Measurements from ENCODE around the gene POC5.
"Not testable (repeated sequence)": the region's sequence is repeated elsewhere in the genome, so short reads cannot be mapped to it uniquely, and the experiment has no call there.

POC5 gene

DNA sequence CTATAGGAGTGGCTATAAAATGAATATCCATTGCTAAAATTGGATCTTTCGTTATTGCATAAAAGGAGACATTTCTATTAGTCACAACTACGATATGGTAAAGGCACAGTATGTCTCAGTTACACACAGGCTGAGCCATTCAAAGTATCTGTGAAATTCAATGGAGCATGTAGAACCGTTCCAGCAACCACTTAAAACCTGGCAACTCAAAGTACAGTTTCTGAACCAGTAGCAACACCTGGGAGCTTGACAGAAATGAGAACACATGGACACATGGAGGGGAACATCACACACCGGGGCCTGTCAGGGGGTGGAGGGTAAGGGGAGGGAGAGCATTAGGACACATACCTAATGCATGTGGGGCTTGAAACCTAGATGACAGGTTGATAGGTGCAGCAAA lies 15.4 kb downstream of the POC5 start:
- DNase-seq, result no peak

DNA sequence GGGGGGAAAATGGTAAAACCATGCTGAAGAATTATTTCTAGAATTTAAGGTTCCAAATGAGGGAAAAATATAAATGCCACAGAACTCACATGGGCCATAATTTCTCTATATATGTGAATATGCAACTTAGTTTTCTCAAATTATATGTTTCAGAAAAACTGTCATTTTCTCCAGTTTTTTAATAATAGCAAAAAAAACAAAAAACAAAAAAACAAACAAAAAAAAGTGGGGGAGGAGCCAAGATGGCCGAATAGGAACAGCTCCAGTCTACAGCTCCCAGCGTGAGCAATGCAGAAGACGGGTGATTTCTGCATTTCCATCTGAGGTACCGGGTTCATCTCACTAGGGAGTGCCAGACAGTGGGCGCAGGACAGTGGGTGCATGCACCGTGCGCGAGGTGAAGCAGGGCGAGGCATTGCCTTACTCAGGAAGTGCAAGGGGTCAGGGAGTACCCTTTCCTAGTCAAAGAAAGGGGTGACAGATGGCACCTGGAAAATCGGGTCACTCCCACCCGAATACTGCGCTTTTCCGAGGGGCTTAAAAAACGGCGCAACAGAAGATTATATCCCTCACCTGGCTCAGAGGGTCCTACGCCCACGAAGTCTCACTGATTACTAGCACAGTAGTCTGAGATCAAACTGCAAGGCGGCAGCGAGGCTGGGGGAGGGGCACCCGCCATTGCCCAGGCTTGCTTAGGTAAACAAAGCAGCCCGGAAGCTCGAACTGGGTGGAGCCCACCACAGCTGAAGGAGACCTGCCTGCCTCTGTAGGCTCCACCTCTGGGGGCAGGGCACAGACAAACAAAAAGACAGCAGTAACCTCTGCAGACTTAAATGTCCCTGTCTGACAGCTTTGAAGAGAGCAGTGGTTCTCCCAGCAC lies 21.5 kb downstream of the POC5 start:
- not testable (repeated sequence) for DNase-seq

DNA sequence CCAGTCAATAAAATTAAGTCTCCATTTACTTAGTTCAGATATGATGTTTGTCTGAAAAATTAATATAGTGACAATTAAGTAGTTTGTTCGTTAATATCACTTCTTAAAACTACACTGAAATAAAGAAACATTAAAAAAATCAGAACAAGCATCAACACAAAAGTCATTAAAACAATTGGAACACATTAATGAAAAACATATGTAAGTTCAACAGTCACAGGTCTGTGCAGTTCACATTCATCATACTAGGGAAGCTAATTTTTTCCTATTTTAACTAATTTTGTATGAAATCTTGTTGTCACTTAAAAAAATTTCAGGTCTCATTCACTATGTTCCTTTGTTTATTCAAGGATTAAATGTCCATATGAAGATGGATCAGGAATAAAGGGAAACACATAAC lies 22.5 kb downstream of the POC5 start:
- DNase-seq, result no peak

DNA sequence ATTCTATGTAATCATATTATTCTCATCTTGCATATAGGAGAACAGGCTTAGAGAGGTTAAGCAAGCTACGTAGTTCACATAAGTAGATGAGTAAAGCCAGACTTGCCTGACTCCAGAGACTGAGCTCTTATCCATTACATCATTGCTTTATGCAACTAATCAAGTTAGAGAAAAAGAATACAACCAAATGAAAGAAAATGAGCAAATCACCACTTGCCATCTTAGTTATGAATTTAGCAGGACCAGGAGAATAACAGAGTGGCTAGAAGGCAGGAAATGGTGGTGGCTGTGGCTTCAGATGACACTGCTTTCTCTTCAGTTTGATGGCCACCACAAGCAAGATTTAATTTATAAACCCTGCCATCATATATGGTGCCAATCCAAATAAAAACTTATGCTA lies 26.6 kb downstream of the POC5 start:
- DNase-seq, result no peak

DNA sequence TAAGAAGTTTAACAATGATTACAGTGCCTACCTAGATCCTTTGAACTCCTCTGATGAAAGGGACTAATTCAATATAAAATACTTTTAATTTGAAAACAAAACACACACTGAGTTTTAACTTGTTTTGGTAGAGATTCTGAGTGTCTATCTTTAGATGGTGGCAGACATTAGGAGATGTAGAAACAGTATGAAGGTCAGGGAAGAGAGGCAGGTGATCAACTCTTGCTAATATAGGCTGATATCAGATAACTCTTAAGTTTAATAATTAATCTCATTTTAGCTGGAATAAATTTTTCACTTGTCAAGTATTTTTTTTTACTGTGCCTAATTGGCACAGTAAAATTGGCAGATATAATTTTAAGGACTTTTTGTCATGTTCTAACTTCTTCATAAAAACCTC lies 30.8 kb downstream of the POC5 start:
- no peak for DNase-seq

DNA sequence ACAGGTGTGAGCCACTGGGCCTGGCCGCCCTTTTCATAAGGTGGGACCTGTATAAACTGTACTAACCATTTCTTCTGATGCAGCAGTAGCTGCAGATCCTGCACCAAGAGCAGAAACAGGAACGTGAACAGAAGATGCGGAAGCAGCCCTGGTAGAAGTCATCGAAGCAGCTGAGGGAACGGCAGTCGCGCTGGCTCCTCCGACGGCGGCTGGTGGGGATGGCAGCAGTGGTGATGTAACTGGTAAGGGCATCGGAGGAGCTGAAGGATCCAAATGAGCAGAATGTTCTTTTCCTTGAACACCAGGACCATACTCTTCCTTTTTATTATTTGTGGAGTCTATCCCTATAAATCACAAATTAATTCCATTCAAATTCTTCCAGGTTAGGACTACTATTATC lies 32.1 kb downstream of the POC5 start:
- no peak for DNase-seq

DNA sequence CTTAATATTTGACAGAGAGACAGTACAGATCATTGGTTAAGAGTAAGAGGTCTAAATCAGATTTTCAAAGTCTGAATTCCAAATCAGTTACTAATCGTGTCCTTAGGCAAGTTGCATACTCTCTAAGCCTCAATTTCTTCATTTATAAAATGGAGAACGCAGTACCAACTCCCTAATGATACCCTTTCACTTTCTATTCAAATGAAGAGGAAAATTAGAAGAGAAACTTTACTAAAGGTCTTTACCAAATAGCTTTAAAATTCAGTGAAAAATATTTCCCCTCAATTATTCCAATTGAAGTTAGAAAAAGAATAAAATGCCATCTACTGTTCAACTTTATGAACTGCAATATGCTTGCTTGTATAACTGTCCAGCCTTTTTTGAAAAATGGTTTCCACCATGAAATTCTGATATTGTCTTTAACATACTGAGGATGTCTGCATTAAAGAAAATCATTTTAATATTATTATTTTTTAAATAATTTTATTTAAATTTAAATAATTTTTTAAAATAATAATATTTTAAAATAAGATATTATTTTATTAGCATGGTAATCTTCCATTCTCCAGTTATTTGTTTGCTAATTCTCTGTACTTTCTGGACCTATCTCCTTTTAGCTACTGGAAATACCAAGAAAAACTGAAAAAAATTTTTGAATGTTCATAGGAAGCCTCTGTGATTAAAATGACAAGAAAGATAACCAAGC lies 36.0 kb downstream of the POC5 start:
- DNase-seq, result no peak

DNA sequence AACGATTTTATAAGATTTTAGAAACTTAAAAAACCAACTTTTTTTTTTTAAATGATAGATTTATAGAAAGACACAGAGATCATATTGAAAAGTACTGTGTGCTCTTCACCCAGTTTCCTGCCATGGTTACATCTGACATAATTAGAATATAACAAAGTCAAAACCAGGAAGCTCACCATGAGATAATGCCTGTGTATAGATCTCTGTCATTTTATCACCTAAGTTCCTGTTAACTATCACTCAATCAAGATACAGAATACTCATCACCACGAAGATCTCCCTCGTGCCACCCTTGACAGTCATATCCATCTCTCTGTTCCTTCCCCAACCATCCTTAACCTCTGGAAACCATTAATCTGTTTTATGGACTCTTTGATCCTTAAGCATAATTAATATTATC lies 39.1 kb downstream of the POC5 start:
- DNase-seq, result no peak

DNA sequence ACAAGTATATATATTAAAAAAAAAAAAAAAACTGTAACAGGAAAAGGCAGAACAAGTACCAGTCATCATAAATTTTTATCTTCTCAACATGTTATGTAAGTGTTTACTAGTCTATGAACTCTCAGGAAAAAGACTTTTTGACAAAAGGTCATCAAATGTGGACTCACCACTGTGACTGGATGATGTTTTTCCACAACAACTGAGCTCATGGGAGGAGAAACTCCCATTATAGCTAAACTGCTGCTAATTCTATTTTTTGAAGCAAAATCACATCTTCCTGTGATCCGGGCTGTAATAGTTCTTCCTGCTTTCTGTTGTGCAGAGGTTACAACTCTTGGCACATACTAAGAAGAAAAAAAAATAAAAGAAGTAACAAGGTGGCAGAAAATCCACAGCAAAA lies 39.6 kb downstream of the POC5 start:
- DNase-seq, result no peak

DNA sequence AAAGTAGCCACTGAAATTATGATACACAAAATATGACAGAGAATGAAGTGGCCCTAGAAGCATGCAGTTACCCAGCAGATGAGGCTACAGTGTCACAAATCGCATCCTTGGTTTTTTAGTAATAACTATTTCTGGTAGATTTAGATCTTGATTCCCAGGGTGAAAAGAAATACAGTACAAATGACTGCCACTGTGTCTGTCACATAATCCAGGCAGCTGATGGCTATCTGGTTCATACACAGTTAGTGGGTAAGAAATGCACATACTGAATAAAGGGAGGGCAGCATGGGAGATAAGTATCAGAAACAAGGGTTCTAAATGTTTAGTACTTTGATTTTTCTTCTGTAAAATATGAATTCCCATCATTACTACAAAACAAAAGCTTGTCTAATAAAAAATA lies 41.5 kb downstream of the POC5 start:
- DNase-seq, result no peak

DNA sequence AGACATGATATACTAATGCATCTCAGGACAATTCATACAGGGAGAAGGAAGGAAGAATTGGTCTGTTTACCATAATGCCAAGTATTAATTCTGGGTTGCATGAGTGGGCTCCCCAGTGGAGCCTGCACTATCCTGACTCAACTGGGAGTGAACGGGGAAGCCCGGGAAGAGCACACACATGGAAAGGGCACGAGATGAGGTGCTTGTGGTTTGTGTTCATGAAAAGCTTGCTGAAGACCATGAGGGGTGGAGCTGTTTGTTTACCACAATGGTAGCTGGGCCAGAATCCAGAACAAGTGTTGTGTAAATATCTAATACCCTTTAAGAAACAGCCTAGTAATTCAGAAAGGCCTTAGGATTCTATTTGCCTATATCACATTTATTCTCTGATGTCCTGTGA lies 44.6 kb downstream of the POC5 start:
- DNase-seq, result no peak

DNA sequence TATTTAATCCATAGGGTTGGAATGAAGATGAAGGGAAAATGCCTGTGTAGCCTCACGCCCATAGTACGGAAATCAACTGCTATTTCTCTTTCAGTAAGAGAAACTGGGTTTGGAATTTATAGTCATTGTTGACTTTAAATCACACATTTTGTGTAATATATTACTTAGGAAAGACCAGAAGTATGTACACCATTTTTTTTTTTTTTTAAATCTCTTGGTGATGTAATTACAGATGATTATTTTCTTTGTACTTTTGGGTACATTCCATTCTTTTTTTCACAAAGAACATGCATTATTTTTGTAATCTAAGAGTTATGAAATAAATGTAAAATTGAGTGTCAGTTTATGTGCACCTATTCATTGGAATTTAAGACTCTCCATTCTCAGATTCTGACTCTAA lies 45.7 kb downstream of the POC5 start:
- no peak for DNase-seq

DNA sequence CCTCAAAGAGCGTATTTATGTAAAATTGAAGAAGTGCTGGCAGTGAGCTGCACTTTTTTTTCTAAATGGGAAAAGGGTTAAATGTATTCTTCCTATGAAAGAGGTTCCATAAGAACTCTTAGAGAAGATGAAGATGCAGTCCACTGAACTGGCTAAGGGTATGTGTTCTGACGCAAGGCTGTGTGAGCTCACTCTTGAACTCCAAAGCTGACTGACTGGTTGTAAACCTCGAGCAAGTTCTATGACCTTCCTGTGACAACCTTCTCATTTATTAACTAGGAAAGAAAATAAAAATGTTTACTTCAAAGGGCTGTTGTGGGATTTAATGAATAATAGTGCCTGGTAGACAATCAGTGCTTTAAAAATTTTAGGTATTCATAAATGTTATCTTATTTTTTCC lies 46.7 kb downstream of the POC5 start:
- DNase-seq, result no peak

DNA sequence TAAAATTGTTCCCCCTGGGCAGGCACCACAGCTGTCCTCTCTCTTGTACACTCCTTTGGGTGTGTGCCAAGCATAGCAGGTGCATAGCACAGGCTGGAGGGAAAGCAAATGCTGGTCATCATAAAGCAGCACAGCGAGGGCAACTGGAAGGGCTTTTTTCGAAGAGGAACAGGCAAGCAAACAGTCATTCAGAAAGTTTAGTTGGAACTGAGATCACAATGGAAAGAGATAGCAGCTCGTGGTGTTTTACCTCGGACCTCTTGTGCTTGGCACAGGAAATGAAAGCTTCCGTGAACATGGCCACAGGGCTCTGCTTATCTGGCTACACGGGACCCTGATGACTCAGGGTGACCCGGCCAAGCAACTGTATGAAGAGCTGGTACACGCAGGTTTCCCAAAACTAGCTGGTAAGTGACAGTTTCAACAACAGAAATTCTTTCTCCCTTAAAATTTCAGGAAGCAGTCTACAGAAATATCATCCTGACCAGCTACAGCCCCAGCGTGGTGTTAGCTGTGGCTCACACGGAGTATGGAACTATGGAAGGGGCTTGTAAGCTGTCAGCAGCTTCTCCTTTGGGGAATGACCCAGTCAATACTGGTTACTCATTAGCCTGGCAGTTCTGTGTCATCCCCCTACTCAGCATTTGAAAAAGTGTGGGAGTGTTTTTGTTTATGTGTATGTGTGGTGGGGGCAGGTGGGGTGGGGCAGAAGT lies 48.1 kb downstream of the POC5 start:
- DNase-seq, result peak; percentile 82

DNA sequence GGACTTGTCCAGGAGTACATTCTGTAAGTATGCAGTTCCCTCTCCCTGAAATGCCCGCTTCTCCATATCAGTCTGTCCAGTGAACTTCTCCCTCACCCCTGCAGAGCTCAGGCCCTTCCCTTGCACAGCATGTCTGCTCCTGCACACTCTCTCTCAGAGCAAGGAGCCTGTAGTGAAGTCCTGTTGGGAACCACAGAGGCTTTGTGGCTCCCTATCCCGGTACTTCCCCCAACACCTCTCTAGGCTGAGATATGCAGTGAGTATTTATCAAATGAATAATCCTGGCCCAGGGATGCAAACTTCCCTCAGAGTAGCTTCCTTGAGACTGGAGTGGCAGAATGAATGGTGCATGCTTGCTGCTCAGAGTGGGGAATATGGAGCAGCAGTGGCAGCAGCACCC lies 48.8 kb downstream of the POC5 start:
- no peak for DNase-seq

DNA sequence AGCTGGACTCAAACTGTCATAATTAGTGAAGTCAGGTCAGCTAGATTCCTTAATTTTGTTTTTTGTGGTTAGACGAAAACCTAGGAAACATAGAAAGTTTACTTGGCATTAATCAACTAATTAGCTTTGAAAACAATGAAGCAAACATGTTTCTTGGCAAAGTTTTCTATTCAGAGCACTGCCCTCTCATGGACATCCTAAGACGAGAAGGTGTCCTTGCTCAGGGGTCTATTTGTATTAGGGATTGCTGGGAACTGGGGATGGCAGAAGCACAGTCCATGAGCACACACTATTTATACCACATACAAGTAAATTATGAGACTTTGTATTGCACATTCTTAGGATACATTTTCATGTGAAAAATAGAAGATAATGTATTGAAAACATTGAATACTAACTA lies 49.7 kb downstream of the POC5 start:
- no peak for DNase-seq

DNA sequence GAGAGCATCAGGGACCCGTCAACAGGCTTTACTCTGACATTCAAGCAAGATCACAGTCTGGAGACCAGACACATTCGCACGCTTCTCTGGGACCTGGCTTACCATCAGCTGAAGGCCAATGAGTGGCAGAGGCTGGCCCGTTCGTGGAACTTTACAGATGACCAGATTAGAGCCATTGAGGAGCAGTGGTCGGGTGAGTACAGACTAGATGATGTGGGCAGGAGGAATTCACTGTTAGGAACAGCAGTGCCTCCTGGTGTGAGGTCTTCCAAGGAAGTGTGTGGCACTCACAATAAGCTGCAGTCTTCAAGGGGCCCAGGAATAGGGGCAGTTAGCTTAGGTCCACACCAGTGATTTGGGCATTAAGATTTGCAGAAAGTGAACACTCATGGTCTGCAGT lies 50.4 kb downstream of the POC5 start:
- no peak for DNase-seq

DNA sequence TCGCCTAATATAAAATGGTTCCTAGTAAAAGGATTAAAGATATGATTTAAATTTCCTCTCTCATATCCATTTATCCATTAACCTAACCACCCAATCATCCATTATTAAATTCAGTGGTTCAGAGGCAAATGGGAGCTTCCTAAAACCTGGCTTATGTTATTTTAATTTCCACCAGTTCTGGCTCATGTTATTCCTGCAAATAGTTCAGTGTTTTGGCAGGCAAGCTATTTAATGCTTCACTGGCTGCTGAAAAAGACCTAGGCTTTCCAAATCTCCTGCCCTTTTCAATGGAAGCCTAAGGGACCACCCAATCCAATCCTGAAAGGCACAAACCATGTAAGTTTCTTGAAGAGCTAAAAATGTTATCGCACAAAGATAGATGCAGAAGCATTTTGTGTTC lies 52.3 kb downstream of the POC5 start:
- no peak for DNase-seq

DNA sequence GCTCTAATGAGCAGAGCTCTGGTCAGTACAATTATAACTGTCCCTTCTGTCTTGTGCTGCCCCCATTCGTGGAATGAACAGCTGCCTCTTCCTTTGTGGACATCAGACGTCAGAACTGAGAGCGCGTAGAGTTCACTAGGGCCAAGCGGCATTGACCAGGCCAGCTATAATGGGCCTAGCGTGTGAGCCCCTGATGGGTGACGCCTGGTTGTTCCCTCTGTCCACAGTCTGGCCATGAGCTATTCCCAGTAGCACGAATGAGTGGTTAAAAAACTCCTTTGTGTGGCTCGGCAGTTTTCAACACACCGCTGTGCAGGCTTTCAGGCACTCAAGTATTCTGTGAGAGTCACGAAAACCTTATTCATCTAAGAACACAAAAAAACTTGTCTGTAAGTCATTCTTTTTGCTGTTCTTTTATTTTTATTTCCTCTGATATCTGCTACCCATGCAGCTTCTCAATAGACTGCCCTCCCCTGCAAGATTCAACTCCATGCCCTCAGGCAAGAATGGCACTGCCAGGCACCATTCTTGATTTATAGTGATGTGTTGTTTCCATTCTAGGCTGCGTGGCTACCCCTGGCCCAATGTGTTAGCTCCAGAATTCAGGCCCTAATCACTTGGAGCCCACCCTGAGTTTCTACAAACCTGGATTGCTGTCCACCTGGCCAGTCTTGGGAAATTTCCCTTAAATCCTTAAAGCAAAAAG lies 53.5 kb downstream of the POC5 start:
- DNase-seq, result no peak

DNA sequence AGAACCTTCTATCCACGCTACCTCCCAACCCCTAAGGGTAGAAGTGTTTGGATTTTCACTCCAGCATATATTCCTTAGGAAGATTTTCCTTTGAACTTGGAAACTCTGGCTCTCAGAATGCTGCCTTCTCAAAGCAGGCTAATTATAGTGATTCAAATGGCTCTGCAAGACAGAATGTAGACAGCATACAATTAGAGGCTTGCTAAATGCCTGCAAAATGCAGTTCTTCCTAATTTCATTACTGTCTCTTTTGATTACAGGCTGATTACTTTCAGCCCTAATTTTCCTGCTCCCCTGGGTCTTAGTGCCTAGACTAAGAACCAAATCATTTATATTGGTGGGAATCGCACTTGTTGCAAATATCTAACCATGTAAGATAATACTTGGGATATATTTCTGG lies 55.2 kb downstream of the POC5 start:
- no peak for DNase-seq

DNA sequence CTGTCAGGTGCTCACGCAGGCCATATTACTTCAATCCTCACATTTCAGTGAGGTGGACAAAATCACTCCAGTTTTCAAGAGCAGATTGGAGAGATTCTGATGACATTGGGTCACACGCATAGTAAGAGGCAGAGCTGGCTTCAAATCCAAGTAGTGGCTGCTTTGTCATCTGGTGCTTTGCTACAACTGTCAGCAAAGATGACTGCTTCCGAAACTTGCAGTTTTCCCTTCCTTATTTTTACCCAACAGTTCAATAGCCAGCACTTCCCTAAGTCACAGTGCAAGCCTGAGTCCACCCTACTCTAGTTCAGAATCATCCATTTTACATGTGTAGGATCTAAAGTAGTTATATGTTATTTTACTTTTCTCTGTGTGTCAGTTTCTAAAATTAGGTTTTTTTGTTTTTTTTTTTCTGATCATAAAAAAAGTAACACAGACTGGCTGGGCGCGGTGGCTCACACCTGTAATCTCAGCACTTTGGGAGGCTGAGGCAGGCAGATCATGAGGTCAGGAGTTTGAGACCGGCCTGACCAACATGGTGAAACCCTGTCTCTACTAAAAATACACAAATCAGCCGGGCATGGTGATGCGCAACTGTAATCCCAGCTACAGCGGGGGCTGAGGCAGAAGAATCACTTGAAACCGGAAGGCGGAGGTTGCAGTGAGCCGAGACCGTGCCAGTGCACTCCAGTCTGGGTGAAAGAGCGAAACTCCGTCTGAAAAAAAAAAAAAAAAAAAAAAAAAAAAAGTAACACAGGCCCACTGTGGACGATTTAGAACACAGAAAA lies 56.4 kb downstream of the POC5 start:
- no peak for DNase-seq

DNA sequence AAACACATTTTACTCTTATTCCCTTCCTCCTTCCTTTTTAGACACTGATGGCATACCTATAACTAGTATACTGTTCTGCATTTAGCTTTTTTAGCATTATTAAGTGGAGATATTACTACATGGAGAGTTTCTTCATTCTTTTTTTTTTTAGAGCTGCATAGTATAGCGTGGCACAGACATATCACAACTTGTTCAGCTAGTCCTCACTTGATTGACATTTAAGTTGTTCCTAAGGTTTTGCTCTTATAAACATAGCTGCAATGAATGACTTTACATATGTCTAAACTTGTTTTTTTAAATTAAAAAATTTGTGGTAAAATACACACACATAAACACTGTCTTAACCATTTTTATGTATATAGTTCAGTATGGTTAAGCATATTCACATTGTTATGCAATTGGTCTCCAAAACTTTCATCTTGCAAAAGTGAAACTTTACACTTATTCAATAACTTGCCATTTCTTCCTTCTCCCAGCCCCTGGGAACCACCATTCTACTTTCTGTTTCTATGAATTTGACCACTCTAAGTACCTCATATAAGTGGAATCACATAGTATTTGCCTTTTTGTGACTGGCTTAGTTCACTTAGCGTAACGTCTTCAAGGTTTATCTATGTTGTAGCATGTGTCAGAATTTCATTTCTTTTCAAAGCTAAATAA lies 57.3 kb downstream of the POC5 start:
- no peak for DNase-seq

Data from activated effector memory CD4-positive, alpha-beta T cell treated with anti-CD3 and anti-CD28 coated beads, Interleukin-2, amount 50 U/mL, for 16 hours (primary cell).